Keratinocyte (primary cell): Measurements from ENCODE around the gene ZNF784. TPM values are rescaled to one million over a fixed set of nuclear protein-coding genes. Genes with fewer than 3 reads are reported as not detected.

Source experiments
- DNase-seq: peaks from one replicate; pipeline ENCODE4 v3.0.0-alpha.2; 2011; ENCODE audit warnings: low read depth, missing footprints, low spot score
- FAIRE-seq: peaks from 2 replicates; lab custom pipeline; 2011; peaks lifted over from hg19 to GRCh38; lab: Jason Lieb, UNC
- H2AFZ ChIP-seq: 2 replicates; pipeline ENCODE4 v1.6.0; 2012; ENCODE audit warnings: low read length, control low read depth, inconsistent platforms; ENCODE audit not compliant: control insufficient read depth
- H3K27ac ChIP-seq: 2 replicates; pipeline ENCODE4 v1.5.1; 2011; ENCODE audit warnings: low read length; ENCODE audit not compliant: control insufficient read depth, insufficient read depth
- H3K27me3 ChIP-seq: 3 replicates; pipeline ENCODE4 v1.6.0; 2011; ENCODE audit warnings: low read length; ENCODE audit not compliant: control insufficient read depth, insufficient read depth; ENCODE audit errors: extremely low read depth
- H3K36me3 ChIP-seq, 2 experiments: 2 replicates in 1 of 2; 3 replicates in 1 of 2; pipeline ENCODE4 v1.5.1; 2011; ENCODE audit warnings: low read length in 2 of 2, mild to moderate bottlenecking in 1 of 2; ENCODE audit not compliant: control insufficient read depth in 2 of 2, insufficient read depth in 2 of 2; ENCODE audit errors: extremely low read depth in 1 of 2
- H3K4me1 ChIP-seq: 3 replicates; pipeline ENCODE4 v1.5.1; 2011; ENCODE audit warnings: low read length; ENCODE audit not compliant: control insufficient read depth, insufficient read depth; ENCODE audit errors: extremely low read depth
- H3K4me2 ChIP-seq: 3 replicates; pipeline ENCODE4 v1.6.0; 2011; ENCODE audit warnings: low read depth, low read length; ENCODE audit not compliant: control insufficient read depth, insufficient read depth; ENCODE audit errors: extremely low read depth
- H3K4me3 ChIP-seq, 3 experiments: fragments of 200-600 bp in 1 of 3; sonication (generic) in 1 of 3; 2 replicates in 2 of 3; 3 replicates in 1 of 3; pipeline ENCODE4 v1.5.1; 2011 to 2016; ENCODE audit warnings: low read length in 3 of 3, mild to moderate bottlenecking in 3 of 3, control low read depth in 2 of 3, inconsistent platforms in 1 of 3, low read depth in 1 of 3, mixed read lengths in 1 of 3, mixed run types in 1 of 3, moderate library complexity in 1 of 3; ENCODE audit not compliant: control insufficient read depth in 2 of 3, insufficient read depth in 2 of 3; ENCODE audit errors: extremely low read depth in 1 of 3
- H3K79me2 ChIP-seq: 2 replicates; pipeline ENCODE4 v1.6.0; 2012; ENCODE audit warnings: low read length; ENCODE audit not compliant: control insufficient read depth, insufficient read depth
- H3K9ac ChIP-seq: 3 replicates; pipeline ENCODE4 v1.6.0; 2011; ENCODE audit warnings: low read length; ENCODE audit not compliant: control insufficient read depth, insufficient read depth; ENCODE audit errors: extremely low read depth
- H3K9me1 ChIP-seq: 3 replicates; pipeline ENCODE4 v1.6.0; 2011; ENCODE audit warnings: low read length; ENCODE audit not compliant: control insufficient read depth, insufficient read depth; ENCODE audit errors: extremely low read depth
- H3K9me3 ChIP-seq: 2 replicates; pipeline ENCODE4 v1.5.1; 2012; ENCODE audit warnings: low read depth, low read length; ENCODE audit not compliant: control insufficient read depth
- H4K20me1 ChIP-seq: 3 replicates; pipeline ENCODE4 v1.6.0; 2011; ENCODE audit warnings: low read length; ENCODE audit not compliant: control insufficient read depth, insufficient read depth; ENCODE audit errors: extremely low read depth
- EZH2 ChIP-seq: IDR thresholded peaks from one replicate; pipeline ENCODE4 v1.6.1; 2012; ENCODE audit warnings: inconsistent platforms, mild to moderate bottlenecking, low read length, moderate library complexity
- dilution Hi-C: fragments of 300-500 bp; cut with MboI; formaldehyde crosslinking; loops from one replicate; pipeline ENCODE4 v1.7.0; 2020; ENCODE audit warnings: low sequenced_read_pairs; ENCODE audit not compliant: extremely low pct_ligation_motif_present
- polyA plus RNA-seq, 5 experiments: library from polyadenylated mRNA; depleted of rRNA in 3 of 5; stranded (reverse) in 3 of 5; stranded (forward) in 1 of 5; unstranded in 1 of 5; fragments of >200 nt; gene quantifications; 1 replicate in 1 of 5; 2 replicates in 3 of 5; 3 replicates in 1 of 5; pipeline versions ENCODE4 v1.2.1 to v1.2.3, GENCODE V29; 2011 to 2012; ENCODE audit warnings: missing spikeins in 2 of 5, low read depth in 1 of 5, low replicate concordance in 1 of 5
- TF ChIP-seq, protein P1 (sequence below), 3 experiments: IDR thresholded peaks in 1 of 3; conservative IDR thresholded peaks in 1 of 3; optimal IDR thresholded peaks in 1 of 3; 2 replicates in 2 of 3; 3 replicates in 1 of 3; pipeline versions ENCODE3 to v1.5.1; 2011; ENCODE audit warnings: low read length in 3 of 3, mild to moderate bottlenecking in 3 of 3, moderate library complexity in 2 of 3, control low read depth in 1 of 3, inconsistent platforms in 1 of 3; ENCODE audit not compliant: insufficient read depth in 2 of 3; ENCODE audit errors: extremely low read depth in 1 of 3

Gene ZNF784
- polyA plus RNA-seq, 1 donor (not counting 4 experiments of a cell fraction or from before 2014, with no cell fraction given) = 2.1 TPM

- no peaks in the 10 kb centered on the region for H3K9me3 ChIP-seq
- no peak overlapping the region for H3K27ac ChIP-seq
- FAIRE-seq = no peak
- H3K79me2 ChIP-seq = peaks cover 40% of the 10 kb centered on the region
- peaks cover 25% of the 10 kb centered on the region for H3K4me1 ChIP-seq
- peaks cover 0 to 2% of the 10 kb centered on the region in 2 experiments for H3K36me3 ChIP-seq
- TF ChIP-seq, protein P1, sequence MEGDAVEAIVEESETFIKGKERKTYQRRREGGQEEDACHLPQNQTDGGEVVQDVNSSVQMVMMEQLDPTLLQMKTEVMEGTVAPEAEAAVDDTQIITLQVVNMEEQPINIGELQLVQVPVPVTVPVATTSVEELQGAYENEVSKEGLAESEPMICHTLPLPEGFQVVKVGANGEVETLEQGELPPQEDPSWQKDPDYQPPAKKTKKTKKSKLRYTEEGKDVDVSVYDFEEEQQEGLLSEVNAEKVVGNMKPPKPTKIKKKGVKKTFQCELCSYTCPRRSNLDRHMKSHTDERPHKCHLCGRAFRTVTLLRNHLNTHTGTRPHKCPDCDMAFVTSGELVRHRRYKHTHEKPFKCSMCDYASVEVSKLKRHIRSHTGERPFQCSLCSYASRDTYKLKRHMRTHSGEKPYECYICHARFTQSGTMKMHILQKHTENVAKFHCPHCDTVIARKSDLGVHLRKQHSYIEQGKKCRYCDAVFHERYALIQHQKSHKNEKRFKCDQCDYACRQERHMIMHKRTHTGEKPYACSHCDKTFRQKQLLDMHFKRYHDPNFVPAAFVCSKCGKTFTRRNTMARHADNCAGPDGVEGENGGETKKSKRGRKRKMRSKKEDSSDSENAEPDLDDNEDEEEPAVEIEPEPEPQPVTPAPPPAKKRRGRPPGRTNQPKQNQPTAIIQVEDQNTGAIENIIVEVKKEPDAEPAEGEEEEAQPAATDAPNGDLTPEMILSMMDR (optimal IDR thresholded peaks at IDR 0.05 in 1 of 3, IDR thresholded peaks at IDR 0.05 in 1 of 3, conservative IDR thresholded peaks at IDR 0.05 in 1 of 3; ENCODE audit: extremely low read depth in 1 of 3, insufficient read depth in 2 of 3, low read length in 3 of 3) = no peak
- TF ChIP-seq EZH2 = no peak
- H4K20me1 ChIP-seq = no peaks in the 10 kb centered on the region
- no peak overlapping the region for H3K9ac ChIP-seq
- no peaks in the 10 kb centered on the region for H3K27me3 ChIP-seq
- H2AFZ ChIP-seq = no peak overlapping the region
- DNase-seq = no peak
- H3K9me1 ChIP-seq = peaks cover 2% of the 10 kb centered on the region
- no peak overlapping the region for H3K4me2 ChIP-seq
- no peak overlapping the region for H3K4me3 ChIP-seq
- dilution Hi-C loops = no loop called here
These were observed 13.2 kb upstream of the ZNF784 start for GRCh38 chr19:55637534-55637933.

GRCh38 chr19:55636723-55637122 lies 12.4 kb upstream of the ZNF784 start:
- Histone ChIP-seq H3K4me1 (peaks cover 21% of the 10 kb centered on the region), H4K20me1 (no peaks in the 10 kb centered on the region), H3K27me3 (no peaks in the 10 kb centered on the region), H3K79me2 (peaks cover 36% of the 10 kb centered on the region), H3K4me2 (peak overlapping the region; percentile 98), H3K9me1 (peaks cover 2% of the 10 kb centered on the region), H2AFZ (no peak overlapping the region), H3K4me3 (no peak overlapping the region), H3K9me3 (no peaks in the 10 kb centered on the region), H3K9ac (no peak overlapping the region), H3K27ac (no peak overlapping the region), H3K36me3 (peaks cover 0 to 2% of the 10 kb centered on the region in 2 experiments)
- TF ChIP-seq, protein P1 (optimal IDR thresholded peaks at IDR 0.05 in 1 of 3, IDR thresholded peaks at IDR 0.05 in 1 of 3, conservative IDR thresholded peaks at IDR 0.05 in 1 of 3; ENCODE audit: extremely low read depth in 1 of 3, insufficient read depth in 2 of 3, low read length in 3 of 3) = no peak
- no peak for TF ChIP-seq EZH2
- dilution Hi-C loops = no loop called here
- DNase-seq (no peak), FAIRE-seq (no peak)
